ENCODE results near the gene SAP30L. TPM values are rescaled to one million over a fixed set of nuclear protein-coding genes. Genes with fewer than 3 reads are reported as not detected.

The SAP30L gene
- total RNA-seq, 1 donor from 2014 or later: 37.7 TPM

- DNase-seq (ENCODE audit: low spot score, unreplicated experiment): no peak
Observed at GRCh38 chr5:154460172-154460571, 14.4 kb downstream of the SAP30L start.

GRCh38 chr5:154461531-154461930 is 15.7 kb downstream of the SAP30L start:
- no peak for DNase-seq (ENCODE audit: low spot score, unreplicated experiment)
- Mint-ChIP-seq H3K9me3 (ENCODE audit: low read depth) (no peaks in the 10 kb centered on the region), H3K36me3 (ENCODE audit: insufficient read depth) (peaks cover 7% of the 10 kb centered on the region), H3K27me3 (peaks cover 20% of the 10 kb centered on the region), H3K4me3 (ENCODE audit: low read depth) (no peak overlapping the region), H3K27ac (no peak overlapping the region), H3K4me1 (ENCODE audit: low read depth) (no peaks in the 10 kb centered on the region)
- TF ChIP-seq CTCF (IDR thresholded peaks at IDR 0.05; ENCODE audit: unreplicated experiment): peak; percentile 31

More at GRCh38 chr5:154460172-154460571, 14.4 kb downstream of the SAP30L start:
- Mint-ChIP-seq H3K9me3 (ENCODE audit: low read depth) (no peaks in the 10 kb centered on the region), H3K27me3 (peaks cover 11% of the 10 kb centered on the region), H3K4me1 (ENCODE audit: low read depth) (no peaks in the 10 kb centered on the region), H3K27ac (no peak overlapping the region), H3K36me3 (ENCODE audit: insufficient read depth) (peaks cover 15% of the 10 kb centered on the region), H3K4me3 (ENCODE audit: low read depth) (no peak overlapping the region)
- no peak for TF ChIP-seq CTCF (IDR thresholded peaks at IDR 0.05; ENCODE audit: unreplicated experiment)

- H3K27ac Mint-ChIP-seq: no peak overlapping the region
- no peaks in the 10 kb centered on the region for H3K36me3 Mint-ChIP-seq (ENCODE audit: insufficient read depth)
- TF ChIP-seq CTCF (IDR thresholded peaks at IDR 0.05; ENCODE audit: unreplicated experiment): no peak
- H3K9me3 Mint-ChIP-seq (ENCODE audit: low read depth): no peaks in the 10 kb centered on the region
- DNase-seq (ENCODE audit: low spot score, unreplicated experiment): no peak
- no peak overlapping the region for H3K4me3 Mint-ChIP-seq (ENCODE audit: low read depth)
- H3K4me1 Mint-ChIP-seq (ENCODE audit: low read depth): no peaks in the 10 kb centered on the region
- peaks cover 48% of the 10 kb centered on the region for H3K27me3 Mint-ChIP-seq
Observed at GRCh38 chr5:154464438-154464837, 18.6 kb downstream of the SAP30L start.

- Mint-ChIP-seq H3K4me3 (ENCODE audit: low read depth) (no peak overlapping the region), H3K9me3 (ENCODE audit: low read depth) (no peaks in the 10 kb centered on the region), H3K4me1 (ENCODE audit: low read depth) (no peaks in the 10 kb centered on the region), H3K36me3 (ENCODE audit: insufficient read depth) (no peaks in the 10 kb centered on the region), H3K27ac (no peak overlapping the region), H3K27me3 (peaks cover 53% of the 10 kb centered on the region)
- TF ChIP-seq CTCF (IDR thresholded peaks at IDR 0.05; ENCODE audit: unreplicated experiment): no peak
- DNase-seq (ENCODE audit: low spot score, unreplicated experiment): no peak
Observed at GRCh38 chr5:154465169-154465568, 19.4 kb downstream of the SAP30L start.

GRCh38 chr5:154466147-154466546 is 20.4 kb downstream of the SAP30L start:
- Mint-ChIP-seq H3K27ac (no peak overlapping the region), H3K4me3 (ENCODE audit: low read depth) (no peak overlapping the region), H3K9me3 (ENCODE audit: low read depth) (no peaks in the 10 kb centered on the region), H3K36me3 (ENCODE audit: insufficient read depth) (no peaks in the 10 kb centered on the region), H3K27me3 (peaks cover 63% of the 10 kb centered on the region), H3K4me1 (ENCODE audit: low read depth) (no peaks in the 10 kb centered on the region)
- DNase-seq (ENCODE audit: low spot score, unreplicated experiment): no peak
- no peak for TF ChIP-seq CTCF (IDR thresholded peaks at IDR 0.05; ENCODE audit: unreplicated experiment)
